Liver (tissue), 9 donors: ENCODE results near the gene AHCY. TPM values are rescaled to one million over a fixed set of nuclear protein-coding genes. Genes with fewer than 3 reads are reported as not detected.

ENCODE experiments used
- DNase-seq: peaks from one replicate; pipeline ENCODE4 v3.0.0-alpha.2; 2017; ENCODE audit warnings: low spot score
- H3K27ac ChIP-seq, 2 donors: one replicate each; pipeline ENCODE4 v1.7.0; 2013; ENCODE audit warnings: inconsistent platforms in 2 of 2, low read length in 2 of 2, control low read depth in 1 of 2, low read depth in 1 of 2, mild to moderate bottlenecking in 1 of 2
- H3K27me3 ChIP-seq, 4 donors: one replicate each; pipeline versions ENCODE4 v1.6.1 to v1.7.0; 2013; ENCODE audit warnings: low read length in 3 of 4, inconsistent platforms in 1 of 4, mild to moderate bottlenecking in 1 of 4, moderate library complexity in 1 of 4; ENCODE audit not compliant: control insufficient read depth in 4 of 4, insufficient read depth in 4 of 4
- H3K36me3 ChIP-seq, 4 donors: one replicate each; pipeline versions ENCODE4 v1.6.1 to v1.7.0; 2013; ENCODE audit warnings: low read length in 3 of 4, mild to moderate bottlenecking in 3 of 4, low read depth in 1 of 4, moderate library complexity in 1 of 4; ENCODE audit not compliant: control insufficient read depth in 4 of 4, insufficient read depth in 3 of 4
- H3K4me1 ChIP-seq, 4 donors: one replicate each; pipeline versions ENCODE4 v1.6.1 to v1.7.0; 2013; ENCODE audit warnings: low read length in 3 of 4, mild to moderate bottlenecking in 3 of 4, moderate library complexity in 1 of 4; ENCODE audit not compliant: control insufficient read depth in 4 of 4, insufficient read depth in 4 of 4
- H3K4me3 ChIP-seq, 3 donors: one replicate each; pipeline versions ENCODE4 v1.6.1 to v1.7.0; 2013; ENCODE audit warnings: low read length in 3 of 3, control low read depth in 1 of 3, low read depth in 1 of 3, mild to moderate bottlenecking in 1 of 3
- H3K9ac ChIP-seq, 2 donors: one replicate each; pipeline ENCODE4 v1.7.0; 2013; ENCODE audit warnings: low read length in 2 of 2, mild to moderate bottlenecking in 2 of 2, moderate library complexity in 2 of 2, control low read depth in 1 of 2, low read depth in 1 of 2
- H3K9me3 ChIP-seq, 4 donors: one replicate each; pipeline versions ENCODE4 v1.6.1 to v1.7.0; 2013; ENCODE audit warnings: low read length in 3 of 4; ENCODE audit not compliant: control insufficient read depth in 4 of 4
- ATF3 ChIP-seq: IDR thresholded peaks from 2 replicates; pipeline ENCODE4 v1.6.1; 2016; ENCODE audit warnings: antibody characterized with exemption
- CTCF ChIP-seq: fragments of 150-350 bp; IDR thresholded peaks from 2 replicates; pipeline ENCODE4 v1.5.1; 2017; ENCODE audit warnings: improper control_type of control experiment, low read depth, low read length; ENCODE audit not compliant: missing input control
- EGR1 ChIP-seq, 2 donors: IDR thresholded peaks; 2 replicates each; pipeline ENCODE4 v1.6.1; 2016 to 2018; ENCODE audit warnings: antibody characterized with exemption in 2 of 2, low read depth in 2 of 2
- FOXA1 ChIP-seq: IDR thresholded peaks from 2 replicates; pipeline ENCODE4 v1.6.1; 2016; ENCODE audit warnings: antibody characterized with exemption
- FOXA2 ChIP-seq: IDR thresholded peaks from 2 replicates; pipeline ENCODE4 v1.6.1; 2016; ENCODE audit warnings: antibody characterized with exemption
- GABPA ChIP-seq, 2 donors: IDR thresholded peaks in 1 of 2; conservative IDR thresholded peaks in 1 of 2; 2 replicates each; pipeline ENCODE4 v1.6.1; 2016; ENCODE audit warnings: antibody characterized with exemption in 2 of 2, mild to moderate bottlenecking in 1 of 2, moderate library complexity in 1 of 2
- HNF4A ChIP-seq, 2 donors: conservative IDR thresholded peaks; 2 replicates each; pipeline ENCODE4 v1.6.1; 2016; ENCODE audit warnings: antibody characterized with exemption in 2 of 2, mild to moderate bottlenecking in 2 of 2
- HNF4G ChIP-seq: IDR thresholded peaks from 2 replicates; pipeline ENCODE4 v1.6.1; 2016; ENCODE audit warnings: antibody characterized with exemption
- JUND ChIP-seq, 2 donors: IDR thresholded peaks; 2 replicates each; pipeline ENCODE4 v1.6.1; 2016; ENCODE audit warnings: antibody characterized with exemption in 2 of 2
- MAX ChIP-seq: IDR thresholded peaks from 2 replicates; pipeline ENCODE4 v1.6.1; 2016; ENCODE audit warnings: antibody characterized with exemption
- NR2F2 ChIP-seq: IDR thresholded peaks from 2 replicates; pipeline ENCODE4 v1.6.1; 2016; ENCODE audit warnings: antibody characterized with exemption
- RAD21 ChIP-seq, 2 donors: IDR thresholded peaks; 2 replicates each; pipeline ENCODE4 v1.6.1; 2016; ENCODE audit warnings: antibody characterized with exemption in 2 of 2, mild to moderate bottlenecking in 2 of 2
- RXRA ChIP-seq, 2 donors: IDR thresholded peaks; 2 replicates each; pipeline ENCODE4 v1.6.1; 2017 to 2018; ENCODE audit warnings: antibody characterized with exemption in 2 of 2, mild to moderate bottlenecking in 1 of 2
- SP1 ChIP-seq: IDR thresholded peaks from 2 replicates; pipeline ENCODE4 v1.6.1; 2018; ENCODE audit warnings: antibody characterized with exemption, mild to moderate bottlenecking
- TAF1 ChIP-seq: conservative IDR thresholded peaks from 2 replicates; pipeline ENCODE4 v1.6.1; 2016; ENCODE audit warnings: antibody characterized with exemption, mild to moderate bottlenecking
- YY1 ChIP-seq: IDR thresholded peaks from 2 replicates; pipeline ENCODE4 v1.6.1; 2016; ENCODE audit warnings: antibody characterized with exemption, mild to moderate bottlenecking
- ZBTB33 ChIP-seq: IDR thresholded peaks from 2 replicates; pipeline ENCODE4 v1.6.1; 2016; ENCODE audit warnings: antibody characterized with exemption
- whole genome bisulfite sequencing: extraction: QIAGEN DNeasy Blood & Tissue Kit; methylation state at CpG from one replicate; pipeline ENCODE4 v1.1.7; 2013; 5-methylcytosine and 5-hydroxymethylcytosine counted together
- polyA plus RNA-seq, 2 donors: library from polyadenylated mRNA; stranded (reverse) in 1 of 2; unstranded in 1 of 2; fragments of 200-250 nt in 1 of 2; fragments of >200 nt in 1 of 2; fragmentation: Nextera tagmentation in 1 of 2; extraction: Ambion mirVana in 1 of 2; gene quantifications; one replicate each; pipeline versions ENCODE4 v1.2.1 to v1.2.3, GENCODE V29; 2013 to 2015
- total RNA-seq, 2 donors: library from RNA; depleted of rRNA; stranded (reverse); fragments of >200 nt; gene quantifications; one replicate each; pipeline ENCODE4 v1.2.3, GENCODE V29; 2014
- TF ChIP-seq, protein P1 (sequence below): IDR thresholded peaks from 2 replicates; pipeline ENCODE4 v1.6.1; 2016; ENCODE audit warnings: antibody characterized with exemption, mild to moderate bottlenecking
- donor health status: healthy.
- donor health status: healthy.
- donor health status: healthy.
- donor health status: healthy.
- donor health status: healthy.

The AHCY gene
- total and polyA plus RNA-seq, 4 donors: 56.0 to 138 (median 113) TPM

- no peak for DNase-seq
- WGBS: 98% methylated on average over 2 of the region's 2 CpGs
- TF ChIP-seq RAD21 (IDR thresholded peaks at IDR 0.05) (no peak), ATF3 (no peak), HNF4A (conservative IDR thresholded peaks at IDR 0.05) (no peak), SP1 (no peak), EGR1 (IDR thresholded peaks at IDR 0.05; ENCODE audit: low read depth in 2 of 2) (no peak), FOXA2 (no peak), JUND (IDR thresholded peaks at IDR 0.05) (no peak), ZBTB33 (no peak), TAF1 (no peak), YY1 (no peak), RXRA (IDR thresholded peaks at IDR 0.05) (no peak), GABPA (IDR thresholded peaks at IDR 0.05 in 1 of 2, conservative IDR thresholded peaks at IDR 0.05 in 1 of 2) (no peak), HNF4G (no peak), FOXA1 (no peak), MAX (no peak), CTCF (no peak), NR2F2 (no peak)
- TF ChIP-seq, protein P1, sequence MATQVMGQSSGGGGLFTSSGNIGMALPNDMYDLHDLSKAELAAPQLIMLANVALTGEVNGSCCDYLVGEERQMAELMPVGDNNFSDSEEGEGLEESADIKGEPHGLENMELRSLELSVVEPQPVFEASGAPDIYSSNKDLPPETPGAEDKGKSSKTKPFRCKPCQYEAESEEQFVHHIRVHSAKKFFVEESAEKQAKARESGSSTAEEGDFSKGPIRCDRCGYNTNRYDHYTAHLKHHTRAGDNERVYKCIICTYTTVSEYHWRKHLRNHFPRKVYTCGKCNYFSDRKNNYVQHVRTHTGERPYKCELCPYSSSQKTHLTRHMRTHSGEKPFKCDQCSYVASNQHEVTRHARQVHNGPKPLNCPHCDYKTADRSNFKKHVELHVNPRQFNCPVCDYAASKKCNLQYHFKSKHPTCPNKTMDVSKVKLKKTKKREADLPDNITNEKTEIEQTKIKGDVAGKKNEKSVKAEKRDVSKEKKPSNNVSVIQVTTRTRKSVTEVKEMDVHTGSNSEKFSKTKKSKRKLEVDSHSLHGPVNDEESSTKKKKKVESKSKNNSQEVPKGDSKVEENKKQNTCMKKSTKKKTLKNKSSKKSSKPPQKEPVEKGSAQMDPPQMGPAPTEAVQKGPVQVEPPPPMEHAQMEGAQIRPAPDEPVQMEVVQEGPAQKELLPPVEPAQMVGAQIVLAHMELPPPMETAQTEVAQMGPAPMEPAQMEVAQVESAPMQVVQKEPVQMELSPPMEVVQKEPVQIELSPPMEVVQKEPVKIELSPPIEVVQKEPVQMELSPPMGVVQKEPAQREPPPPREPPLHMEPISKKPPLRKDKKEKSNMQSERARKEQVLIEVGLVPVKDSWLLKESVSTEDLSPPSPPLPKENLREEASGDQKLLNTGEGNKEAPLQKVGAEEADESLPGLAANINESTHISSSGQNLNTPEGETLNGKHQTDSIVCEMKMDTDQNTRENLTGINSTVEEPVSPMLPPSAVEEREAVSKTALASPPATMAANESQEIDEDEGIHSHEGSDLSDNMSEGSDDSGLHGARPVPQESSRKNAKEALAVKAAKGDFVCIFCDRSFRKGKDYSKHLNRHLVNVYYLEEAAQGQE: no peak
- Histone ChIP-seq H3K27me3 (no peaks in the 10 kb centered on the region), H3K36me3 (no peaks in the 10 kb centered on the region), H3K4me1 (peaks cover 0 to 9% (median 5%) of the 10 kb centered on the region in 4 donors), H3K27ac (no peak overlapping the region), H3K9me3 (no peaks in the 10 kb centered on the region), H3K4me3 (no peak overlapping the region), H3K9ac (no peak overlapping the region)
These were observed 51.5 kb downstream of the AHCY start for GRCh38 chr20:34251619-34252018.

DNA sequence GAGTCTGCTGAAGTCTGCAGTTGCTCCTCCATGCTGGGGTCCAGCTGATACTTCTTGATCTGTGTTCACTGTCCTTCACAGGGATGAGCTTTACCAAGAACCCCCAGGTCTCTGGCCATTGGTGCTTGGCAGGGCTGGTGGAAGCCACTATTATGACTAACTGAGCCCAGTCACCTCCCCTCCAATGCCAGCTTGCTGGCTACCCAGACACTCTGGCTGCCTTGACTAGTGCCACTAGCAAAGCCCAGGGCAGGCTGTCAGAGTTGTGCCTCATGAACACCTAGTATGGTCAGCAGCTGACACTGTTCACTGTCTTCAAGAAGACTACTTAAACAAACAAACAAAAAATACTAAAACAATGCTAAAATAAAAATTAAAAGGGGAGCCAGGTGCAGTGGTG, 53.1 kb downstream of the AHCY start:
- no peak overlapping the region for H3K9ac ChIP-seq
- no peak overlapping the region for H3K4me3 ChIP-seq
- H3K36me3 ChIP-seq: no peaks in the 10 kb centered on the region
- DNase-seq: no peak
- no peaks in the 10 kb centered on the region for H3K27me3 ChIP-seq
- no peaks in the 10 kb centered on the region for H3K9me3 ChIP-seq
- peaks cover 0 to 3% (median 3%) of the 10 kb centered on the region in 4 donors for H3K4me1 ChIP-seq
- no peak overlapping the region for H3K27ac ChIP-seq
- no peak for TF ChIP-seq TAF1
- TF ChIP-seq NR2F2: no peak
- no peak for TF ChIP-seq EGR1 (IDR thresholded peaks at IDR 0.05; ENCODE audit: low read depth in 2 of 2)
- TF ChIP-seq CTCF: no peak
- no peak for TF ChIP-seq HNF4G
- no peak for TF ChIP-seq FOXA1
- no peak for TF ChIP-seq JUND (IDR thresholded peaks at IDR 0.05)
- no peak for TF ChIP-seq HNF4A (conservative IDR thresholded peaks at IDR 0.05)
- TF ChIP-seq, protein P1: no peak
- TF ChIP-seq FOXA2: no peak
- no peak for TF ChIP-seq RXRA (IDR thresholded peaks at IDR 0.05)
